Type B pancreatic cell (in vitro differentiated cells): ENCODE data around the gene NISCH. TPM values are rescaled to one million over a fixed set of nuclear protein-coding genes. Genes with fewer than 3 reads are reported as not detected.

Experiments used
- DNase-seq: peaks from one replicate; pipeline ENCODE4 v3.0.0; 2021; ENCODE audit warnings: mixed read lengths; ENCODE audit not compliant: unreplicated experiment; ENCODE audit errors: extremely low spot score
- H3K27ac Mint-ChIP-seq: 2 replicates; pipeline ENCODE4 v1.8.0; 2021; ENCODE audit warnings: mild to moderate bottlenecking, mixed read lengths
- H3K27me3 Mint-ChIP-seq: 2 replicates; pipeline ENCODE4 v1.8.0; 2021; ENCODE audit warnings: mixed read lengths
- H3K36me3 Mint-ChIP-seq: 2 replicates; pipeline ENCODE4 v1.8.0; 2021; ENCODE audit warnings: mixed read lengths
- H3K4me1 Mint-ChIP-seq: one replicate; pipeline ENCODE4 v1.8.0; 2021; ENCODE audit warnings: mixed read lengths; ENCODE audit not compliant: unreplicated experiment
- H3K4me3 Mint-ChIP-seq: 2 replicates; pipeline ENCODE4 v1.8.0; 2021; ENCODE audit warnings: mild to moderate bottlenecking, mixed read lengths
- H3K9me3 Mint-ChIP-seq: 2 replicates; pipeline ENCODE4 v1.8.0; 2021; ENCODE audit warnings: mixed read lengths
- total RNA-seq: library from RNA; stranded (reverse); gene quantifications from 2 replicates; pipeline ENCODE4 v1.2.1, GENCODE V29; 2021; ENCODE audit warnings: low replicate concordance
- TF ChIP-seq, protein P1 (sequence below): fragments of 200-600 bp; sonication (generic); conservative IDR thresholded peaks from 2 replicates; pipeline ENCODE4 v1.5.0; 2021; ENCODE audit warnings: antibody characterized with exemption, mild to moderate bottlenecking

The NISCH gene
- total RNA-seq, 1 donor from 2014 or later, result 149 TPM

DNA sequence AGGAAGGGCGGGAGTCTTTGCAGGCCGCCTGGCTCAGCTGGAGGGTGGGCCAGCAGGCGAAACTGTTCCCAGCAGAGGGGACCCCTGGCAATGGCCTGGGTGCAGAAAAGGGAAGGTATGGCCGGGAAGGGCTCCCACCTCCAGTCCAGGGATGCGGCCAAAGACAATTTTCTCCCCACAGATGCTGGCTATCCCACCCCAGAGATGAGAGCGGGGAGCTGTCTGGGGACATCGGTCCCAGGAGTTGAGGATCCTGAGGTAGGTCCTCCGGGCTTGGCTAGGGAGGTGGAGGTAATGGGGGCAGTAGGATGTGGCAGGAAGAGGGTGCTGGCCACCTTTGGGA lies 12.2 kb upstream of the NISCH start:
- H3K36me3 Mint-ChIP-seq, result no peaks in the 10 kb centered on the region
- H3K27me3 Mint-ChIP-seq, result no peaks in the 10 kb centered on the region
- DNase-seq, result no peak
- no peaks in the 10 kb centered on the region for H3K9me3 Mint-ChIP-seq
- TF ChIP-seq, protein P1, sequence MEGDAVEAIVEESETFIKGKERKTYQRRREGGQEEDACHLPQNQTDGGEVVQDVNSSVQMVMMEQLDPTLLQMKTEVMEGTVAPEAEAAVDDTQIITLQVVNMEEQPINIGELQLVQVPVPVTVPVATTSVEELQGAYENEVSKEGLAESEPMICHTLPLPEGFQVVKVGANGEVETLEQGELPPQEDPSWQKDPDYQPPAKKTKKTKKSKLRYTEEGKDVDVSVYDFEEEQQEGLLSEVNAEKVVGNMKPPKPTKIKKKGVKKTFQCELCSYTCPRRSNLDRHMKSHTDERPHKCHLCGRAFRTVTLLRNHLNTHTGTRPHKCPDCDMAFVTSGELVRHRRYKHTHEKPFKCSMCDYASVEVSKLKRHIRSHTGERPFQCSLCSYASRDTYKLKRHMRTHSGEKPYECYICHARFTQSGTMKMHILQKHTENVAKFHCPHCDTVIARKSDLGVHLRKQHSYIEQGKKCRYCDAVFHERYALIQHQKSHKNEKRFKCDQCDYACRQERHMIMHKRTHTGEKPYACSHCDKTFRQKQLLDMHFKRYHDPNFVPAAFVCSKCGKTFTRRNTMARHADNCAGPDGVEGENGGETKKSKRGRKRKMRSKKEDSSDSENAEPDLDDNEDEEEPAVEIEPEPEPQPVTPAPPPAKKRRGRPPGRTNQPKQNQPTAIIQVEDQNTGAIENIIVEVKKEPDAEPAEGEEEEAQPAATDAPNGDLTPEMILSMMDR, result no peak
- no peak overlapping the region for H3K4me3 Mint-ChIP-seq
- H3K27ac Mint-ChIP-seq, result no peak overlapping the region
- H3K4me1 Mint-ChIP-seq, result peaks cover 6% of the 10 kb centered on the region

DNA sequence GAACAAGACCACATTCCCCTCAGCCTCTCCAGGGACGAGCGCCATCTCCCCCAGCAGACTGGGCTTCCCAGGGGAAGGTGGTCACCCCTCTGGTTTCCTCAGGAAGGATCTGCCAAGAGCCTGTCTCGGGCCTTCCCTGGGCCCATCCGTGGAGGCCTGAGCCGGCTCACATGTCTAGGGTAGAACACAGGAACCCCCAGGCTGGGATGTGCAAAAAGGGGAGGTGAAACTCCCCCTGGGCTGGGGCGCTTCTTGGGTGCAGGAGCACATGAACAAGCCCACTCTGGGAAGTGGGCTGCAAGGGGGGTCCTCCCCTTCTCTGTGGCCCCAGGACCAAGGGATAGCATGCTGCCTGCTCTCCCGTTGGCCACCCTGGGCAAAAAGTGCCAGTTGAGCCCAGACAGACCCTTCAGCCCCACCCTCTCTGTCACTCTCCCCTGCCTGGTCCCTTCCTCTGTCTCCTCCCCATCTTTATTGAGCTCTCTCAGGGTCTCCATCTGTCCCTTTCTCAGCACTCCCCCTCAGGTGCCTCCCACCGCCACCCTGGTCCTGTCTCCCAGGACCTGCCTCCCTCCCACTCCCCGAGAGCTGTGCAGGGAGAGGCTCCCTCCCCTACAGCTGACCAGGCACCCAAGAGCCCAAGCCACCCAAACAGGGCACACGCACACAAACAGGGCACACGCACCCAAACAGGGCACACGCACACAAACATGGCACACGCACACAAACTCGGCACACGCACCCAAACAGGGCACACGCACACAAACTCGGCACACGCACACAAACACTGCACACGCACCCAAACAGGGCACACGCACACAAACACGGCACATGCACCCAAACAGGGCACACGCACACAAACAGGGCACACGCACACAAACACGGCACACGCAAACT lies 11.4 kb upstream of the NISCH start:
- Mint-ChIP-seq H3K27ac (no peak overlapping the region), H3K4me3 (no peak overlapping the region), H3K36me3 (no peaks in the 10 kb centered on the region), H3K27me3 (no peaks in the 10 kb centered on the region), H3K4me1 (peaks cover 6% of the 10 kb centered on the region), H3K9me3 (no peaks in the 10 kb centered on the region)
- TF ChIP-seq, protein P1, result no peak
- no peak for DNase-seq

DNA sequence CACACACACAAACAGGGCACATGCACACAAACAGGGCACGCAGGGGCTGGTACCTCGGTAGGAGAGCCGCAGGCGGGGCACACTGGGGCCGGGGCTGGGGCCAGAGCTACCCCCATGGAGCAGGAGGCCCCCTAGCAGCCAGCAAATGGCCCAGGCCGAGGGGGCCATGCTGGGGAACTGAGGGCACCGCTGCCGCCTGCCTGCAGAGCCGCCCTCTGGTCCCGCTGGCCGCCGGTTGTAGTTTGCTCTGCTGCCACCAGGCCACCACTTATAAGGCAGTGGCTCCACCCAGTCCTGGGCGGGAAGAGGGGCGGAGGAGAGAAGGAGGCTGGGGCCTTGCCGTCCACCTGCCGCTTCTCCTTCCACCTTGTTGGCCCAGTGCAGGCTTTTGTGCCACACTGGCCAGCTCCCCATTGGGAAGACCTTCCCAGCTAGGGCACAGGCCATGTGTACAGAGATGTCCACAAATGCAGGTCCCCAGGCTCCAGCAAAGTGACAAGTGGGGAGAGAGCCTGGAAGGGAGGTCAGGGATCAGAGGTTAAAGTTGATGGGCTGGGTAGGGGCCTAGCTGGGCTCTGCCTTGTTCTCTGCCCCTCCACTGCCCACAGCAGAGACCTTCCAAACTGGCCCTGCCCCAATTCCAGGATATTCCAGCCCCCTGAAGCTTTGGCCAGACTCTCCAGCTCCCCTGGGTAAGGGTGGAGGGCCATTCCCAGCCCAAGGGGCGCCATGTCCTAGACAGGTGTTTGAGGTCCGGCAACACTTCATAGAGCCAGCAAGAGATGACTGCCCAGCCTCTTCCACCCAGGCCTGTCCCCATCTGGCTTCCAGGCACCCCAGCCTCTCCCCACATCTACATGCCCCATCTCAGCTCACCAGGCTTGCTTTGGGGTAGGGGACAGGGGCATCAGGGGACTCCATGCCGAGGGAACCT lies 10.3 kb upstream of the NISCH start, which contains the start of gene SEMA3G:
Gene SEMA3G, minus strand, starts transcription at position 244 of the 934 bp plus-strand sequence. Its CDS starts 76 bp downstream, at position 168.
- Mint-ChIP-seq H3K27ac (no peak within 1 kb of the TSS), H3K36me3 (no peaks in the 10 kb centered on the region), H3K27me3 (no peaks in the 10 kb centered on the region), H3K4me3 (no peak within 1 kb of the TSS), H3K9me3 (no peaks in the 10 kb centered on the region), H3K4me1 (peaks cover 6% of the 10 kb centered on the region)
- DNase-seq, result no peak
- TF ChIP-seq, protein P1, result peak; percentile 72

DNA sequence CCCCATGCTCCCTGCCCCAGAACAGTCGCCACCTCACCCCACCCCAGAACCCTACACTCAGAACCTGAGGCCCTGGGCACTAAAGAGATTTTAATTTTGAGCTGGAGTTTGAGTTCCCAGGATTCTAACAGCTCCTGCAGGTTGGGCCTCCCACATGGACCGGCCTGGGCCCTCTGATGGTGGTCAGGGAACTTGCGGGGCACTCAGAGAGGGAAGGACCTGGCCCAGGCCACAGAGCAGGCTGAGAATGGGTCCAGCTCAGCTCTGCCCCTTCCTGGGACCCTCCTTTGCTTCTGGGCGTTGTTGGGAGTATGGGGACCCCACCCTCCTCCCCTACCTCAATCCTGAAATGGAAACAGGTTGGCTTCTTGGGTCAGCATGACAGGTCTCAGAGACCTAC lies 9.4 kb upstream of the NISCH start:
- Mint-ChIP-seq H3K36me3 (no peaks in the 10 kb centered on the region), H3K4me1 (peaks cover 6% of the 10 kb centered on the region), H3K9me3 (no peaks in the 10 kb centered on the region), H3K4me3 (no peak overlapping the region), H3K27me3 (no peaks in the 10 kb centered on the region), H3K27ac (no peak overlapping the region)
- no peak for DNase-seq
- TF ChIP-seq, protein P1, result no peak

DNA sequence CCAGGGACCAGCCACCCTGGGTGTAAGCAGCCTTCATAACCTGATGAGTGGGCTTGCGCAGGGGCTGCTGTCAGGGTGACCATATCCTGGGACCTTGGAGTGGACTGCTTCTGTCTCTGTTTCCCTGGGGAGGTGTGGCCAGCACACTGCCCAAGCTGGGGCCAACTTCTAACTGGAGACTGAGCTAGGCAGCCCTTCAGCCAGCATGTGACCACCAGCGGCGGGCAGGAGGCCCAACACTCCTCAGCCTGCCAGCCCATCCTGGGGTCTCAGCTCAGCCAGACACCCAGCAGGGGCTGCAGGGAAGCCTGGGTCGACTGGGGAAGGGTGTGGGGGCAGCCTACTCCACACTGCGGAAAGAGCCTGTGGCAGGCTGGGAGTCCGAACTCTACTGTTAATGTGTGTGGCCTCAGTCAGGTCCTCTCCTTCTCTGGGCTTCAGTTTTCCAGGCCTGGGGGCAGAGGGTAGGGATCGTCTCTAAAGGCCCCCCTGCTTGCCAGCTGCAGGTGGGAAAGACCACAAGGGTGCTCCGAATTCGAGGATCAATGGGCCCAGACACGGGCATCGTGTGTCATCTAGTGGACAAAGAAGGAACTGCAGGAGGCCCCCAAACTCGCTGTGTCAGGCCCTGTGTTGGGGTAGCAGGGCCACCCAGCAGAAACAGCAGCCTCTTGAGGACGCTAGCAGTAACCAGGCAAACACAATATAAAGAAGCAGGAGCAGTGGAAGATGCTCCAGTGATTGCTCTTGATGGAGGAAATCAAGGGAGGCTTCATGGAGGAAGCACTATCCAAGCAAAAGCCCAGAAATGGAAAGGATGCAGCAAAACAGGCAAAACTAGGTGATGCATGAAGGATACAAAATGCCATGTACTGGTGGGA lies 8.5 kb upstream of the NISCH start:
- Mint-ChIP-seq H3K36me3 (no peaks in the 10 kb centered on the region), H3K9me3 (no peaks in the 10 kb centered on the region), H3K27me3 (no peaks in the 10 kb centered on the region), H3K4me3 (peak overlapping the region; percentile 28), H3K27ac (peak overlapping the region; percentile 58), H3K4me1 (peaks cover 6% of the 10 kb centered on the region)
- TF ChIP-seq, protein P1, result peak; percentile 99
- DNase-seq, result no peak
